TTC549 (cell line): ENCODE results near the gene C2orf76.

ENCODE experiments used
- FAIRE-seq: peaks from 2 replicates; lab custom pipeline; 2012; peaks lifted over from hg19 to GRCh38; lab: Jason Lieb, UNC

The C2orf76 gene

DNA sequence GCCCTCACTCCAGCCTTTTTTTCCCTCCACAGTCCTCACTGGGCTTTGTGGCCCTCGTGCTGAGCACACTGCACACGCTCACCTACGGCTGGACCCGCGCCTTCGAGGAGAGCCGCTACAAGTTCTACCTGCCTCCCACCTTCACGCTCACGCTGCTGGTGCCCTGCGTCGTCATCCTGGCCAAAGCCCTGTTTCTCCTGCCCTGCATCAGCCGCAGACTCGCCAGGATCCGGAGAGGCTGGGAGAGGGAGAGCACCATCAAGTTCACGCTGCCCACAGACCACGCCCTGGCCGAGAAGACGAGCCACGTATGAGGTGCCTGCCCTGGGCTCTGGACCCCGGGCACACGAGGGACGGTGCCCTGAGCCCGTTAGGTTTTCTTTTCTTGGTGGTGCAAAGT is 103.6 kb downstream of the C2orf76 start:
- FAIRE-seq: no peak

DNA sequence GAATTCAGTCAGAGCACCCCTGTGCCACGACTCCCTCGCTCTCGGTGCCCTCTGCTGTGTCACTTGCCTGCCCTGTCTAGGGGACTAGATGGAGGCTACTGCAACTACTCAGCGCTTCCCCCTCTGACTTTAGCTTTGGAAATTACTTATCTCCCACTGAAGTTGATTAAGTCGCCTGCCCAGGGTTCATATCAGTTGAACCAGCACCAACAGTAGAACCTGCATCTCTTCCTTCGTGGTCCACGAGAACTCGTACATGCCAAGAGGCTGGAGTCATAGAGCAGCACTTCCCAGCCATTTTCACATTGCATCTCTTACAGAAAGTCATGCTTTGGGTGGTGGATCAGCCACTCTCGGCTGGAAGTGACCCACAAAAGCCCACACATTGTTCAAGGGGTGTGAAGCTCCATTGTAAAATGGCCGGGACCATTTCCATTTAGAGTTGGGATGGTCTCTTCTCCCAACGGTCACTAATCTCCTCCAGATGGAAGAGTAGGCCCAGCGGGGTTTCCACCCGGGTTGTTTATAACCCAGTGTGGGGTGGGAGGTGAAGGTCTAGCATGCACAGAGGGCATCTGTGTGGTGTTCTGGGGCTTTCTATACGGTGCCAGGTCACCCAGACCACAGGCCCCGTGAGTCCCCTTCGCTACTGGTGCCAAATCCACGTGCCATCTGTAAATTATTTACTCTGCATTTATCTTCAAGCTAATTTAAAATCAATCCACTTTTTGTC is 105.0 kb downstream of the C2orf76 start:
- FAIRE-seq: no peak

DNA sequence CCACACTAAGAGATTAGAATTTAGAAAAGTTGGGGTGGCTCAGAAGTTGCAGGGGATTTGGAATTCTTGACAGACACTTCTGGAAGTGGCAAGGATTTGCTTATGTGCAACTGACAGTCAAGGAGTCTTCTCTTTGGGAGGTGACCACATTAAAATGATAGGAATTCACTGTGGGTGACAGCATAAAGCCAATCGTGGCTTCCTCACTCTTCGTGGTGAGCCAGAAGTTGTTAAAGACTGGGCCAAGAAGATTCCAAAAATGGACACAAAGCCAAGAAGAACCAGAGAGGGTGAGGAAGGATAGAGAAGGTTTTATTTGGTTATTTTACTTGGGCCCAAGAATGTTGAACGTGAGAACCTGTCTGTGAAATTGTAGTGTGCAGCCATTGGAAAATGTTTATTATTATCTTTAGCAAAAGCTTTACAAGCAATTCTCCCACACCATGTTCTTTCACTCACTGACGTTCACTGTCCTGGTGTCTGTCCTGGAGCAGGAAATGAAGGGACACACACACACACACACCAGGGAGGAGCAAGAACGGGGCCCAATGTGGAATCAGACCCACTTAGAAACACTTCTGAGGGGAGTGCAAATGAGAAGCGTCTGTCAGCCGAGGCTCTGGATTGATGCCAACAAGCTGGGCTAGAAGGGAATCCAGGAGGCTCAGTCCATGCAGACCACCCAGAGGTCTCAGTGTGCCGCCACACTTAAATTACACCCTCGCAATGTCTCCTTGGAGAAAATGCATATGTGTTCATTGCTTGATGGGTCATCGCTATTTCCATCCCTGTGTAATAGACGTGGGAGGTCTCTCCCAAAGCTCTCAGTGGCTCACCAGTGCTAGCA is 105.8 kb downstream of the C2orf76 start:
- FAIRE-seq: no peak

DNA sequence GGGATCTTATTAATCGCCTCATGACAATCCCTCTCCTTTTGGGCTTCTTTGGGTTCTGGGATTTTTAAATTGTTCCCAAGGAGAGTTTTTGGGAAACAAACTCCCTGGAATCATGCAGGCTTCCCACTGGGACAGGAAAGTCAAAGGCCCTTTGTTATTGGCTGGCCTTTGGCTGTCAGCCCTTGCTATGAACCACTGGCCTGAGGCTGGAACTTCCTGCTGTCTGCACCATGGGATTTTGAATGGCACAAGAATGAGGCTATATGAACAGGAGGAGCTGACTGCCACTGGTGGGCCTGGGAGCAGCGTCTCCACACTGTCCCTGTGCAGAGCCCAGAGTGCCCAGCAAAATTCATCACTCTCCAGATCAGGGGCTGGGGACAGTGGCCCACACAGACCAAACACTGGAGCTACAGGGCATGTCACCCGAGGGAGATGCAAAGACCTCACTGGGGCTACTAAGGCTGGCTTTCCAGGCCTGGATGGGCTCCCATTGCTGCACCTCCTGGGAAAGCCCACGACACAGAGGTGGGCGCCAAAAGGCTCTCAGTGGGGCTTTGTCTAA is 107.3 kb downstream of the C2orf76 start:
- FAIRE-seq: no peak

DNA sequence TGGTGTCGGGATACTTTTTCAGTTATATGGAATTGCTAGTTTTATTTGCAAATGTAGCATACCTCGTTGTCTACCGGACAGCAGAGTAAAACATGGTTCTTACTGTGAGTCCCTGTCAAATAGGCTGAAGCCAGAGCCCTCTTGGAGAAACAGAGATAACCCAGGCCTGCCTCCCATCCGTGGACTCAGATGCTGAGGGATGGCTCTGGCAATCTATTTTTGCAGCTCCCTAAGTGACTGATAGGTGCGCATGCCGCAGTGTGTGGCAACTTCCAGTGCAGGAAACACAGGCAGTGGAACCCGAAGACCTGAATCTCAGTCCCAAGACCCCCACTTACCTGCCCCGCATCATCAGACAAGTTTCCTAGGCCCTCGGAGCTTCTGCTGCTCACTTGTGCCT is 109.4 kb downstream of the C2orf76 start:
- FAIRE-seq: no peak

DNA sequence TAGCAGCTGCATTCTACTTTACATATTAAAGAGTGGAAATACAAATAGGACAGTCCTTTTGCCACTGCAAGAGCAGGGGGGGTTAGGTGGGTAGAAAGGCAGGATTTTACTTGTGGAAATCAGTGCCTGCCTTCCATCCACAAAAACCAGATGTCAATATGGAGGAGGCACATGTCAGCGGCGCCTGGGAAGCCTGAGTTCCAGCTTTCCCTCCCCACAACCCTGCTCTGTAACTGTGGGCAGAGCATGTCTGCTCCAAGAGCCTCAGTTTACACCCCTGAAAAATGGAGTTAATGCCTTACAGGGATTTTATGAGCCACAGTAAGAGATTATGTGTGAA is 110.1 kb downstream of the C2orf76 start:
- FAIRE-seq: no peak

DNA sequence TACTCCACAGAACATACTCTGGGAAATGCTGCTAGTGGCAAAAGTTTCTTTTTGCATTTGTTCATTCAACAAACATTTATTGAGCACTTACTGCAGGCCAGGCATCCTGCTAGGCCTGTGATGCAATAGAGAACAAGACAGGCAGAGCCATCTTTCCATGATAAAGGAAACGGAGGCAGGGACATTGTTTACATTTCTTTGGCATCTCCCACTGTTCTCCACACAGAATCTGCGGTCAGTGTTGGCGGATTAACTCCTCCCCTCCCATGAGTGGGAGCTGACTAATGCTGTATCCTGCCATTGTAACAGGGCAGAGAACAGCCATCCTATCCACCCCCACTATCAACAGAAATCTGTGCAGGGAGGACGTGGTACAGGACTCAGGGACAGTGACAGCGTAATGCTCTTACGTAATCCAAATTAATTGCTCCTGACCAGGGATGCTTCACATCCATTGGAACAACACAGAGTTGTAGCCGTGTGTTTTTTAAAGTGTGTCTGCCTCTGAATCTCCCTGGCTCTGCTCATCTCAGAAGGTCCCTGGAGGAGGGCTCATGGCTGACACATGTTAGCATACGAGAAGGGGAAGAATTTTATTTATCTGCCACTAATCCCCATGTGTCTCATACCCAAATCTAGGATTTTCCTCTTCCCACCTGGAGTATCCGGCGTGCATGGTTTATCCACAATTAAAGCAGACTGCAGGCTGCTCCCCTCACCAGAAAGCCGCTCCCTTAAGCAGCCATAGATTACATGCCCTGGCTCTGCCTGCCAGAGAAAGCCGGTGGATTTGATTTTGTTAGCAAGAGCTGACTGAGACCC is 110.7 kb downstream of the C2orf76 start:
- no peak for FAIRE-seq

DNA sequence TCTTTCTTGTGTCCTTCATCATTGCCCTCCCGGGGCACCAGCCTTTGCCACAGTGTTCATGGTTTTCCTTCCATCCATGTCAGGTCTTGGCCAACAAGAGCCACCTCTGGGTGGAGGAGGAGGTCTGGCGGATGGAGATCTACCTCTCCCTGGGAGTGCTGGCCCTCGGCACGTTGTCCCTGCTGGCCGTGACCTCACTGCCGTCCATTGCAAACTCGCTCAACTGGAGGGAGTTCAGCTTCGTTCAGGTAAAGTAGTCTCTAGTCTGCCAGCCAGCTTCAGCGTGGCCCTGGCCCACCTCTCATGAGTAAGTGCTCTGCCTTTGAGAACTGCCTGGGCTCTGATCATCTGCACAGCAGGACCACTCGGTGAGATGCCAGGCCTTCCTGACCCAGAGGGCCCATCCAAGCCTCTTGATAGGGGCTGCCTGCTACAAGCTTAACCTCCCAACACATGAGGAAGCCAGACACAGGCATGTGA is 112.0 kb downstream of the C2orf76 start:
- FAIRE-seq: no peak

DNA sequence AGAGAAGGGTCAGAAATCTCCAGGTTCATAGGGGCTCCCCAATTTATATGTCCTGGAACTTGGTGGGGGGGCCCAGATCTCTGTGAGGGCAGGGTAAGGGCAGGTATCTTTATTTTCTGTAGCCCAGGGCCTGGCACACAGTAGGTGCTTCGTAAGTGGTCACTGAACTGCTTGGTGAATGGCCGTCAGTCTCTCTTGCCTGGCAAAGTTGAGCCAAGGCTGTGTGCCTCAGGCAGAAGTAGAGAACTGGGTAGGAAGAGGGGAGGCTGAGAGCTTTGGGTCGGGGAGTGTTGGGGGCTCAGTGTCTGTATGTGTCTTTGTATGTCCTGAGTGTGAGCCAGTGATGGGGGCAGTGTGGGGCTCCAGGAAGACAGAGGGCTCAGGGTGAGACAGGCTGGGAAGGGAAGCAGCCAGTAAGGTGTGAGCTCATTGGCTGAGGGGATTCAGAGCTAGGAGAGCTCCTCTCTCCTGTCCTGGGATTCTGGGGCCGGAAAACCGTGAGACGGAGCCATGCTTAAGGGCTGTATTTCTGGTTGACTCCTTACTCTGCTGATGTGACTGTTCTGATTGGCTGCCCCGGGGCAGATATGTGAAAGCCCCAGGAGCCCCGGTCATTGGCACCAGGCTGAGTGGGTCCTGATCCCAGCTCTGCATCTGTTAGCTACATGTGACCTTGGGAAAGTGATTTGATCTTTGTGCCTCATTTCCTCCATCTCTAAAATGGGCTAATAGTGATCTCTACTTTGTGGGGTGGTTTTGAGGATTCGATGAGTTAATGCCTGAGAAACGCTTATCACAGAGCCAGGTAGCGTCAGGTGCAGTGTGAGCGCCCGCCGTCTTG is 112.7 kb downstream of the C2orf76 start:
- FAIRE-seq: no peak

DNA sequence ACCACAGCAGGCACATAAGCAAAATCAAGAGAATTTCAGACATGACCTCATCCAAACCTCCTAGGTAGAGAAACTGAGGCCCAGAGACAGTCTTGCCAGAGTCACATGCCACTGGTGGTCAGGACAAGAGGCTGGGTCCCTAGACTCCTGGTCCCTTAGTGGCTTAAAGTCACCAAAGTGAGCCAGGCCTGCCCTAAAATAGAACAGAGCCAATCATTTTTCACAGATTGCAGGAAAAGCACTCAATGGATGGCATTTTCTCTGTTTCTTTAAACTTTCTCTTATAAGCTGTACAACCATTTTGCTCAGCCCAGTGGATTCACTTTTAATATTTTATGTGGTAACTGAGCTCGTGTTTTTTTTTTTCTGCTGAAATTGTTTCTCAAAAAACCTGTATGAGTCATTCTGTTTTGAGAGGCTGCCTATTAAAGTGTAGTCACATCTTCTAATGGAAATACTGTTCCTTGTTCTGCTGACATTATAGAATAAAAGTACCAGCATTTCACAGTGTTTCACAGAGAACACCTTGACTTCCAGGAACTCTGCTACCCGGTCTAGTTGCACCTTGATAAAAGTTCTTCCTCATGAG is 113.4 kb downstream of the C2orf76 start:
- FAIRE-seq: no peak
